Measurements from ENCODE around the gene ARHGAP35.

Gene ARHGAP35

DNA sequence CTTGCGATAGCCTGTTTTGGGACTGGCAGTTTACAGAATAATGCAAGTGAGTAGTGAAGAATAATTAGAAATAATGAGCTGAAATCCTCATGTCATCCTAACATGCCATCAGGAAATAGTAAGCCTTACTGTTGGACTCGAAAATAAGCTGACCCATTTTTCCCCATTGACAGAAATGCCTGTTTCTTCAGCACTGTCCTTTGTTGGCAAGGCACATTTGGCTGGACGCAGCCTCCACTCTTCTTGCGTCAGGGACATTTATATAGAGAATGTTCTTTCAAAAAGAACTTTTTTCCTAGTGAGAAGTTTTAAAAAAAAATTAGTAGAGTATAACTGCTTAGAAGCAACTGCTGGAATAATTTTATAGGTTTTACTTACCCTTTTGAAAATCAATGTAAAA, 47.1 kb downstream of the ARHGAP35 start:
- DNase-seq, result no peak

DNA sequence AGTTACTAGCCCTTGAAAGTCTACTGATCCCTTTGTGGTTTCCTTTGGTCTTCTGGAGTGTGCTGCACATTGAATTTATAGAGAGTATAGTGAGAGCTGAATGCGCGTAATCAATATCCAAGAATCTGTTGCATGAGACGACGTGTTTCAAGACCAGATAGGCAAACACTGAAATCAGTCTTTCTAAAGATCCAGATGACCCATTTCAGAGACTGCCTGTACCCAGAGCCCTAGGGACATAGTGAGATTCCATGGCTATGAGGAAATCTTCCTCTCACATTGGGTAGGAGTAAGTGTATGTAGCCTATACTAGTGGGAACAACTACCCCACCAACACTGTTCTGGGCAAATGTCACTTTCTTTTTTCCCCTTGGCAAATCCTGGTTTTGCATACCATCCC, 48.6 kb downstream of the ARHGAP35 start:
- DNase-seq, result no peak
